GM18498 (cell line): ENCODE data around the gene ZNF219.
A peak's percentile ranks its signal among the peaks of the same experiment; 100 is the strongest.

Source experiments
- ATAC-seq: cut with Tn5 transposase; IDR thresholded peaks from one replicate; pipeline ENCODE4 v1.9.1; 2021; ENCODE audit warnings: mild to moderate bottlenecking, moderate library complexity; ENCODE audit not compliant: unreplicated experiment

ZNF219 gene

GRCh38 chr14:21102521-21103410 lies 4.3 kb upstream of the ZNF219 start:
- no peak for ATAC-seq

GRCh38 chr14:21101802-21102413 lies 3.5 kb upstream of the ZNF219 start:
- no peak for ATAC-seq

GRCh38 chr14:21100931-21101330 lies 2.5 kb upstream of the ZNF219 start, which contains the start of gene TMEM253:
Gene TMEM253 (plus strand): TSS chr14:21101066. CDS start chr14:21101344, 278 bp downstream.
- no peak for ATAC-seq

- no peak for ATAC-seq
These were observed 1.1 kb upstream of the ZNF219 start for GRCh38 chr14:21099596-21099985.

GRCh38 chr14:21098892-21099595 lies 589 bp upstream of the ZNF219 start:
- ATAC-seq, result no peak

GRCh38 chr14:21097636-21098075 lies 799 bp downstream of the ZNF219 start:
- no peak for ATAC-seq

GRCh38 chr14:21096978-21097635 lies 1.3 kb downstream of the ZNF219 start:
- ATAC-seq, result no peak

GRCh38 chr14:21096438-21096837 lies 2.0 kb downstream of the ZNF219 start:
- ATAC-seq, result no peak

GRCh38 chr14:21095430-21096205 lies 2.8 kb downstream of the ZNF219 start:
- no peak for ATAC-seq

GRCh38 chr14:21093769-21094681 lies 4.4 kb downstream of the ZNF219 start:
- ATAC-seq, result no peak

- ATAC-seq, result no peak
These were observed 5.4 kb downstream of the ZNF219 start for GRCh38 chr14:21093018-21093417.

- peak; percentile 91 for ATAC-seq
These were observed 6.0 kb downstream of the ZNF219 start for GRCh38 chr14:21092273-21093011.

GRCh38 chr14:21091821-21092272 lies 6.6 kb downstream of the ZNF219 start:
- no peak for ATAC-seq

GRCh38 chr14:21090940-21091663 lies 7.4 kb downstream of the ZNF219 start:
- ATAC-seq, result no peak

- ATAC-seq, result no peak
These were observed 8.1 kb downstream of the ZNF219 start for GRCh38 chr14:21090194-21090939.

GRCh38 chr14:21089877-21090193 lies 8.6 kb downstream of the ZNF219 start:
- no peak for ATAC-seq

- ATAC-seq, result no peak
These were observed 9.2 kb downstream of the ZNF219 start for GRCh38 chr14:21089271-21089670.
